ENCODE measurements around the gene COMTD1. TPM values are rescaled to one million over a fixed set of nuclear protein-coding genes. Genes with fewer than 3 reads are reported as not detected.
A peak's percentile ranks its signal among the peaks of the same experiment; 100 is the strongest.
"Not testable (repeated sequence)": the region's sequence is repeated elsewhere in the genome, so short reads cannot be mapped to it uniquely, and the experiment has no call there.

COMTD1 gene
- total RNA-seq, 1 donor from 2014 or later = 17.1 TPM

- DNase-seq (ENCODE audit: low read depth) = no peak
- TF ChIP-seq CTCF (IDR thresholded peaks at IDR 0.05; ENCODE audit: insufficient read depth, low read depth, low read length) (no peak), EZH2 (IDR thresholded peaks at IDR 0.05; ENCODE audit: insufficient read depth, low read length) (no peak)
- Histone ChIP-seq H3K36me3 (ENCODE audit: insufficient read depth, low read length) (no peaks in the 10 kb centered on the region), H3K4me1 (ENCODE audit: insufficient read depth, low read length) (peaks cover 8% of the 10 kb centered on the region), H3K9me3 (ENCODE audit: insufficient read depth, low read depth, low read length) (no peaks in the 10 kb centered on the region), H3K79me2 (ENCODE audit: insufficient read depth, low read length) (no peaks in the 10 kb centered on the region), H3K4me2 (ENCODE audit: low read length) (no peak overlapping the region), H2AFZ (ENCODE audit: low read depth, low read length) (no peak overlapping the region), H3K9ac (ENCODE audit: low read length) (no peak overlapping the region), H3K27ac (ENCODE audit: low read depth, low read length) (no peak overlapping the region), H4K20me1 (ENCODE audit: insufficient read depth, low read length) (no peaks in the 10 kb centered on the region), H3K4me3 (ENCODE audit: insufficient read depth, low read depth, low read length) (no peak overlapping the region), H3K27me3 (ENCODE audit: insufficient read depth, low read length) (no peaks in the 10 kb centered on the region)
- H3K36me3 Mint-ChIP-seq (ENCODE audit: low read depth, unreplicated experiment) = peaks cover 8% of the 10 kb centered on the region
- peak overlapping the region; percentile 84 for H3K27ac Mint-ChIP-seq (ENCODE audit: unreplicated experiment)
- no peak overlapping the region for H3K4me3 Mint-ChIP-seq (ENCODE audit: unreplicated experiment)
- no peaks in the 10 kb centered on the region for H3K27me3 Mint-ChIP-seq (ENCODE audit: low read depth, unreplicated experiment)
- FAIRE-seq = no peak
- H3K9me3 Mint-ChIP-seq (ENCODE audit: unreplicated experiment) = no peaks in the 10 kb centered on the region
- peaks cover 17% of the 10 kb centered on the region for H3K4me1 Mint-ChIP-seq (ENCODE audit: low read depth, unreplicated experiment)
Measured at GRCh38 chr10:75201793-75202307, 33.9 kb downstream of the COMTD1 start.

- not testable (repeated sequence) for H3K79me2 ChIP-seq (ENCODE audit: insufficient read depth, low read length); H3K27me3 ChIP-seq (ENCODE audit: insufficient read depth, low read length); H3K4me3 ChIP-seq (ENCODE audit: insufficient read depth, low read depth, low read length); H3K27ac Mint-ChIP-seq (ENCODE audit: unreplicated experiment); H3K36me3 ChIP-seq (ENCODE audit: insufficient read depth, low read length); FAIRE-seq; H3K9me3 ChIP-seq (ENCODE audit: insufficient read depth, low read depth, low read length); H3K27ac ChIP-seq (ENCODE audit: low read depth, low read length); H2AFZ ChIP-seq (ENCODE audit: low read depth, low read length); H3K36me3 Mint-ChIP-seq (ENCODE audit: low read depth, unreplicated experiment); H3K27me3 Mint-ChIP-seq (ENCODE audit: low read depth, unreplicated experiment); H3K9me3 Mint-ChIP-seq (ENCODE audit: unreplicated experiment); DNase-seq (ENCODE audit: low read depth); H4K20me1 ChIP-seq (ENCODE audit: insufficient read depth, low read length); H3K9ac ChIP-seq (ENCODE audit: low read length); H3K4me3 Mint-ChIP-seq (ENCODE audit: unreplicated experiment); H3K4me2 ChIP-seq (ENCODE audit: low read length)
- peaks cover 26% of the 10 kb centered on the region for H3K4me1 Mint-ChIP-seq (ENCODE audit: low read depth, unreplicated experiment)
- H3K4me1 ChIP-seq (ENCODE audit: insufficient read depth, low read length) = peaks cover 15% of the 10 kb centered on the region
Measured at GRCh38 chr10:75199949-75200348, 35.8 kb downstream of the COMTD1 start.

- no peak for TF ChIP-seq EZH2 (IDR thresholded peaks at IDR 0.05; ENCODE audit: insufficient read depth, low read length)
- no peak for TF ChIP-seq CTCF (IDR thresholded peaks at IDR 0.05; ENCODE audit: insufficient read depth, low read depth, low read length)
- H3K9ac ChIP-seq (ENCODE audit: low read length) = no peak overlapping the region
- H3K27ac Mint-ChIP-seq (ENCODE audit: unreplicated experiment) = peak overlapping the region; percentile 71
- H3K4me1 Mint-ChIP-seq (ENCODE audit: low read depth, unreplicated experiment) = peaks cover 24% of the 10 kb centered on the region
- no peaks in the 10 kb centered on the region for H4K20me1 ChIP-seq (ENCODE audit: insufficient read depth, low read length)
- FAIRE-seq = no peak
- H3K9me3 Mint-ChIP-seq (ENCODE audit: unreplicated experiment) = no peaks in the 10 kb centered on the region
- H2AFZ ChIP-seq (ENCODE audit: low read depth, low read length) = no peak overlapping the region
- H3K36me3 Mint-ChIP-seq (ENCODE audit: low read depth, unreplicated experiment) = peaks cover 7% of the 10 kb centered on the region
- H3K36me3 ChIP-seq (ENCODE audit: insufficient read depth, low read length) = no peaks in the 10 kb centered on the region
- H3K4me3 ChIP-seq (ENCODE audit: insufficient read depth, low read depth, low read length) = no peak overlapping the region
- no peaks in the 10 kb centered on the region for H3K79me2 ChIP-seq (ENCODE audit: insufficient read depth, low read length)
- H3K27ac ChIP-seq (ENCODE audit: low read depth, low read length) = no peak overlapping the region
- H3K27me3 Mint-ChIP-seq (ENCODE audit: low read depth, unreplicated experiment) = no peaks in the 10 kb centered on the region
- DNase-seq (ENCODE audit: low read depth) = no peak
- H3K27me3 ChIP-seq (ENCODE audit: insufficient read depth, low read length) = no peaks in the 10 kb centered on the region
- H3K4me3 Mint-ChIP-seq (ENCODE audit: unreplicated experiment) = no peak overlapping the region
- peaks cover 12% of the 10 kb centered on the region for H3K4me1 ChIP-seq (ENCODE audit: insufficient read depth, low read length)
- H3K4me2 ChIP-seq (ENCODE audit: low read length) = no peak overlapping the region
- no peaks in the 10 kb centered on the region for H3K9me3 ChIP-seq (ENCODE audit: insufficient read depth, low read depth, low read length)
Measured at GRCh38 chr10:75197906-75198305, 37.9 kb downstream of the COMTD1 start.
